Lower leg skin (tissue), 3 donors: Measurements from ENCODE around the gene EEF1AKMT4.

Experiments used
- CTCF ChIP-seq, 3 donors: fragments of 450-650 bp; IDR thresholded peaks; one replicate each; pipeline ENCODE4 v1.5.1; 2016; ENCODE audit warnings: antibody characterized with exemption in 3 of 3, mild to moderate bottlenecking in 3 of 3, moderate library complexity in 2 of 3
- POLR2A ChIP-seq, 2 donors: fragments of 450-650 bp; IDR thresholded peaks; one replicate each; pipeline ENCODE4 v1.6.1; 2016 to 2017; ENCODE audit warnings: antibody characterized with exemption in 2 of 2, mild to moderate bottlenecking in 1 of 2, moderate library complexity in 1 of 2

- no peak for TF ChIP-seq CTCF (IDR thresholded peaks at IDR 0.05)
- TF ChIP-seq POLR2A (IDR thresholded peaks at IDR 0.05) = no peak
Observed at GRCh38 chr3:184211297-184211696, 38.2 kb upstream of the EEF1AKMT4 start.
